Ishikawa (cell line): ENCODE results near the gene TMEM19.

Experiments used
- EP300 ChIP-seq: IDR thresholded peaks from 2 replicates; pipeline ENCODE4 v1.6.1; 2012; ENCODE audit warnings: borderline replicate concordance
- TEAD4 ChIP-seq: IDR thresholded peaks from 2 replicates; pipeline ENCODE4 v1.6.1; 2012
- USF1 ChIP-seq: IDR thresholded peaks from 2 replicates; pipeline ENCODE4 v1.6.1; 2012
- YY1 ChIP-seq: IDR thresholded peaks from 2 replicates; pipeline ENCODE4 v1.6.1; 2012; ENCODE audit warnings: low read depth
- ZBTB7A ChIP-seq: IDR thresholded peaks from 2 replicates; pipeline ENCODE4 v1.6.1; 2012; ENCODE audit warnings: low read depth
- TF ChIP-seq, protein P1 (sequence below): IDR thresholded peaks from 2 replicates; pipeline ENCODE4 v1.6.1; 2012; ENCODE audit warnings: low read depth, mild to moderate bottlenecking
- TF ChIP-seq, protein P2 (sequence below): IDR thresholded peaks from 2 replicates; pipeline ENCODE4 v1.6.1; 2012

GRCh38 chr12:71746974-71747611, 61.2 kb downstream of the TMEM19 start:
- no peak for TF ChIP-seq EP300
- TF ChIP-seq, protein P1, sequence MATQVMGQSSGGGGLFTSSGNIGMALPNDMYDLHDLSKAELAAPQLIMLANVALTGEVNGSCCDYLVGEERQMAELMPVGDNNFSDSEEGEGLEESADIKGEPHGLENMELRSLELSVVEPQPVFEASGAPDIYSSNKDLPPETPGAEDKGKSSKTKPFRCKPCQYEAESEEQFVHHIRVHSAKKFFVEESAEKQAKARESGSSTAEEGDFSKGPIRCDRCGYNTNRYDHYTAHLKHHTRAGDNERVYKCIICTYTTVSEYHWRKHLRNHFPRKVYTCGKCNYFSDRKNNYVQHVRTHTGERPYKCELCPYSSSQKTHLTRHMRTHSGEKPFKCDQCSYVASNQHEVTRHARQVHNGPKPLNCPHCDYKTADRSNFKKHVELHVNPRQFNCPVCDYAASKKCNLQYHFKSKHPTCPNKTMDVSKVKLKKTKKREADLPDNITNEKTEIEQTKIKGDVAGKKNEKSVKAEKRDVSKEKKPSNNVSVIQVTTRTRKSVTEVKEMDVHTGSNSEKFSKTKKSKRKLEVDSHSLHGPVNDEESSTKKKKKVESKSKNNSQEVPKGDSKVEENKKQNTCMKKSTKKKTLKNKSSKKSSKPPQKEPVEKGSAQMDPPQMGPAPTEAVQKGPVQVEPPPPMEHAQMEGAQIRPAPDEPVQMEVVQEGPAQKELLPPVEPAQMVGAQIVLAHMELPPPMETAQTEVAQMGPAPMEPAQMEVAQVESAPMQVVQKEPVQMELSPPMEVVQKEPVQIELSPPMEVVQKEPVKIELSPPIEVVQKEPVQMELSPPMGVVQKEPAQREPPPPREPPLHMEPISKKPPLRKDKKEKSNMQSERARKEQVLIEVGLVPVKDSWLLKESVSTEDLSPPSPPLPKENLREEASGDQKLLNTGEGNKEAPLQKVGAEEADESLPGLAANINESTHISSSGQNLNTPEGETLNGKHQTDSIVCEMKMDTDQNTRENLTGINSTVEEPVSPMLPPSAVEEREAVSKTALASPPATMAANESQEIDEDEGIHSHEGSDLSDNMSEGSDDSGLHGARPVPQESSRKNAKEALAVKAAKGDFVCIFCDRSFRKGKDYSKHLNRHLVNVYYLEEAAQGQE: no peak
- TF ChIP-seq TEAD4: no peak
- TF ChIP-seq USF1: no peak
- TF ChIP-seq, protein P2, sequence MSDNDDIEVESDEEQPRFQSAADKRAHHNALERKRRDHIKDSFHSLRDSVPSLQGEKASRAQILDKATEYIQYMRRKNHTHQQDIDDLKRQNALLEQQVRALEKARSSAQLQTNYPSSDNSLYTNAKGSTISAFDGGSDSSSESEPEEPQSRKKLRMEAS: no peak
- no peak for TF ChIP-seq YY1
- TF ChIP-seq ZBTB7A: no peak
